ENCODE results near the gene CAPN2.
"Not testable (repeated sequence)": the region's sequence is repeated elsewhere in the genome, so short reads cannot be mapped to it uniquely, and the experiment has no call there.

CAPN2 gene

GRCh38 chr1:223739366-223740037, 27.2 kb downstream of the CAPN2 start:
- no peak for DNase-seq

GRCh38 chr1:223740038-223740736, 27.8 kb downstream of the CAPN2 start:
- DNase-seq = not testable (repeated sequence)

GRCh38 chr1:223741861-223742260, 29.5 kb downstream of the CAPN2 start:
- DNase-seq = no peak

GRCh38 chr1:223742856-223743517, 30.6 kb downstream of the CAPN2 start:
- no peak for DNase-seq

GRCh38 chr1:223745731-223746130, 33.4 kb downstream of the CAPN2 start:
- DNase-seq = no peak

GRCh38 chr1:223747838-223748335, 35.5 kb downstream of the CAPN2 start:
- no peak for DNase-seq

GRCh38 chr1:223748405-223748772, 36.0 kb downstream of the CAPN2 start:
- DNase-seq = no peak

- DNase-seq = no peak
These were observed 36.7 kb downstream of the CAPN2 start for GRCh38 chr1:223748773-223749733.

GRCh38 chr1:223750730-223751570, 38.6 kb downstream of the CAPN2 start:
- no peak for DNase-seq

GRCh38 chr1:223751696-223752095, 39.4 kb downstream of the CAPN2 start:
- DNase-seq = no peak

- DNase-seq = no peak
These were observed 40.6 kb downstream of the CAPN2 start for GRCh38 chr1:223752721-223753515.

GRCh38 chr1:223754681-223755431, 42.5 kb downstream of the CAPN2 start:
- DNase-seq = no peak

GRCh38 chr1:223755432-223755792, 43.1 kb downstream of the CAPN2 start:
- no peak for DNase-seq

GRCh38 chr1:223755992-223756775, 43.8 kb downstream of the CAPN2 start:
- DNase-seq = no peak

GRCh38 chr1:223756806-223757700, 44.7 kb downstream of the CAPN2 start:
- DNase-seq = no peak

- DNase-seq = no peak
These were observed 46.4 kb downstream of the CAPN2 start for GRCh38 chr1:223758734-223759133.

- DNase-seq = no peak
These were observed 46.9 kb downstream of the CAPN2 start for GRCh38 chr1:223759273-223759672.

- no peak for DNase-seq
These were observed 48.5 kb downstream of the CAPN2 start for GRCh38 chr1:223760833-223761232.

Data from GOT3 (cell line).